Effector CD4-positive, alpha-beta T cell (primary cell): ENCODE data around the gene THAP4.

ENCODE experiments used
- DNase-seq: peaks from one replicate; pipeline ENCODE4 v3.0.0-alpha.2; 2020

The THAP4 gene

GRCh38 chr2:241545523-241546473, 91.2 kb downstream of the THAP4 start:
- DNase-seq = no peak

DNA sequence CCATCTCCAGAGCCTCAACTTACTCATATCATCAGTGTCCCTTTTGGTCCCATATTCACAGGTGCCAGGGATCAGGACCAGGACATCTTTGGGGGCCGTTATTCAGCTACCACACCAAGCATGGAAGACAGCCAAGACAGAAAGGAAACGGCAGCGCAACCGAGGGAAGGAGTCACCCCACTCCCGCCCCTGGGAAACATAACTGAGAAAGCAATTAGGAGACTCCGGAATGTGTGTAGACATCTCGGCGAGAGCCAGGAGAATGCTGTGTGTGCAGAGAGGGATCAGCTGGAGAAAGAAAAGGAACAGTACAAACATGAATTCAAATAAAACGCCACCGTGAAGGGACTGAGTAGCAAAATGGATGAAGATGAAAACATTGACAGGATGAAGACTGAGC, 91.9 kb downstream of the THAP4 start:
- no peak for DNase-seq

DNA sequence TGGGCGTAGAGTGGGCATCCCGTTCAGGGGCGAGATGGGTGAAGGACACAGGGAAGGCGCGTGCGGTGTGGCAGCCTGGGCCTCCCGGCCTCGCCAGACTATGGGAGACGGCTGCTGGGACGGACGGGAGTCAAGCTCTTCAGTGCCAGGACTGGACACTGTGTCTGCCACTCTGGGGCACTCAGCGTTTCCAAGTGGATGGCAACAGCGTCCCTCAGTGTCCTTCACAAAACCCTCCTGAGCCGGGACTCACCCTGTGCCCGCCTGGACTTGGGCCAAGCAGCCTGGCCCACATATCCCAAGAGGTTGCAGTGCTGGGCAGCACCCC, 94.7 kb downstream of the THAP4 start:
- DNase-seq = no peak

GRCh38 chr2:241541564-241542277, 95.2 kb downstream of the THAP4 start:
- DNase-seq = no peak

DNA sequence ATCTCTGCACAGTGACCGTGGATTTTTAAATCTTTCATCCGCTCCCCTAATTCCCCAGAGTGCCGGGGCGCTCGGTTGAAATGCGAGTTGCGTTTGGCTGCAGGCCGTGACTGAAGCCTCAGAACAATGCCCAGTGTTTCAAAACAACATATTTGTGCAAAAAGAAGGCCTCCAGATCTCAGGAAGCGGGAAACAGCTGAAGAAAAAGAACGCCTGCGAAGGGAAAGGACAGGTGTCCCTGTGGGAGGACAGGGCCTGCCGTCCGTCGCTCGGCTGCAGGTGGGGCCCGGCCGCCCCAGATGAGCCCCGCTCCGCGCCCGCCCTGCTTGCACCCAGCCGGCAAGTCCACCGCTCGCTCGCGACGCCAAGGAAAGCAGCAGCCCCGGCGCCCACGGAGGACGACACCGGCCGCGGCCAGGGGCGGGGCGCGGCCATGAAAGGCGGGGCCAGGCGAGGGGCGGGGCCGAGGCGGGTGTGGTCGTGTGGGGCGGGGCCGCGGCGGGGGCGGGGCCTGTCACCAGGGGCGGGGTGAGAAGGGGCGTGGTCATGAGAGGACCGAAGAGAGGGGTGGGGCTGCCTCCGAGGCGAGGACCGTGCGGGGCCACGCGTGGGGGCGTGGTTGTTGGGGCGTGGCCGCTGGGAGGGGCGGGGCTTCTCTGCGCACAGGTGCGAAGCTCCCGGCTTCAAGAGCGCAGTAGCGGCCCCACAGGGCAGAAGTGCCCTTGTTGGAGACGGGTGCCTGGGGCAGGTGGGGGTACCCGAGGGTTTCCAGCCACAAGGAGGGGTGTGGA, 96.0 kb downstream of the THAP4 start:
- peak; percentile 22 for DNase-seq

GRCh38 chr2:241540401-241540770, 96.6 kb downstream of the THAP4 start:
- DNase-seq = no peak

DNA sequence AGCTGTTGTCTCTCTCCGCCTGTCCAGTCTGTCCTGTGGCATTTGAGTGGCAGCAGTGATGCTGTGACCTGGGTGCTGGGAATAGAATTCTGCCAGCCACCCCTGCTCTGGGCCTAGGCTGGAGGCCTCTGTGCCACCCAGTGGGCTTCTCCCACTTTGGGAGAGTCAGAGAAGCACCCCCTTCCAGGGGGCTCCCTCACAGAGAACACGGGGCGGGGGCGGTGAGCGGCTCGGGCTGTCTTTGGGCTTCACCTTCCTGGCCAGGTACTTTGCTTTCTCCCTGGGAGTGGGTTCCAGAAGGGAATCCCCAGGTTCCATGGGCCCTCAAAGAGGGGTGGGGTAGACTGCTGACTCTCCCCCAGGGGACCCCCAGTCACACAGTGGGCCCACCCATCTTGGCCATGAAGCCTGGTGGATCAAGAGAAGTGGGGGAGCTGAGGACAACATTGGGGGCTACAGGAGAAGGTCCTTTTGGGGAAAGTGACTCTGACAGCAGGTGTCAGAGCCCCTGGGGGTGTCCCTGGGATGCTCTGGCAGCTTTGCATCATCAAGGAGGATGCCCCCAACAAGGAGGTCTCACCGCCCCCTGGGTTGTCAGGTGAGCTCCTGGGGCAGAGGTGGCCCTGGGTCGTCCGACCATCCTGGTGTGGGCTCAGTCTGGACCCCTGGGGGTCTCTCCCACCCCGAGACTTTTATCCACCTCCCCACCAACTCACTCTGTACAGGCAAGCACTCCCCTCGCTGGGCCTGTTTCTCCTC, 97.2 kb downstream of the THAP4 start:
- DNase-seq = no peak

DNA sequence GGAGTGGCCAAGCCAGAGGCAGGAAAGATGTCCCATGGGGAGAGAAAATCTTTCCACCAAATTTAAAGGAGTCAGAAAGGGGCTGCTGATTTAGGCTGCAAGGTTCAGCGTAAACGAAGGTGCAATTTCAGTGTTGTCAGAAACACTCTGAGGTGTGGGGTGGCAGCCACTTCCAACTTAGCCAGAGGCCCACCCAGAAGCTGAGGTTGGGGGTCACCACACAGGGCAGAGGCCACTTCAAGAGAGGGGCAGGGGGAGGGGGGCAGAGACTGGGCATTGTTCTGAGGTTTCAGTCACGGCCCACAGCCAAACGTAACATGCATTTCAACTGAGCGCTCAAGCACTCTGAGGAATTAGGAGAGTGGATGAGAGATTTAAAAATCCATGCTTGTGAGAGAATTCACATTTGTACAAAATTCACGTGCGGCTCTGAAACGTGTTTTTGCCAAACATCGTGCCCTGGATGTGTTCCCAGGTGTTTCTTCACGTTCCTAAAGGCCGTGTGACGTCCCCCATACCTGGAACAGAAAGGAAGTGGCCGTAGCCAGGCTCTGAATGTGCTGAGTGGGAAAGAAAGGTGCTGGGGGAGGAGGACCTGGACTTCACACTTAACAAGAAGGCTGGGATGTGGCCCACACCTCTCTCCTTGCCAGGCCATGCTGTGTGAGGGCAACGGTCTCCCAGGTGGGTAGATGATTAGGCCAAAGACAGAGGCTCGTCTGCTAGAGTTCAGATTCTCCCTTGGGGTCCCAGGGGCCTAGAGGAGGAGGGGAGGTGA, 97.9 kb downstream of the THAP4 start:
- DNase-seq = no peak

DNA sequence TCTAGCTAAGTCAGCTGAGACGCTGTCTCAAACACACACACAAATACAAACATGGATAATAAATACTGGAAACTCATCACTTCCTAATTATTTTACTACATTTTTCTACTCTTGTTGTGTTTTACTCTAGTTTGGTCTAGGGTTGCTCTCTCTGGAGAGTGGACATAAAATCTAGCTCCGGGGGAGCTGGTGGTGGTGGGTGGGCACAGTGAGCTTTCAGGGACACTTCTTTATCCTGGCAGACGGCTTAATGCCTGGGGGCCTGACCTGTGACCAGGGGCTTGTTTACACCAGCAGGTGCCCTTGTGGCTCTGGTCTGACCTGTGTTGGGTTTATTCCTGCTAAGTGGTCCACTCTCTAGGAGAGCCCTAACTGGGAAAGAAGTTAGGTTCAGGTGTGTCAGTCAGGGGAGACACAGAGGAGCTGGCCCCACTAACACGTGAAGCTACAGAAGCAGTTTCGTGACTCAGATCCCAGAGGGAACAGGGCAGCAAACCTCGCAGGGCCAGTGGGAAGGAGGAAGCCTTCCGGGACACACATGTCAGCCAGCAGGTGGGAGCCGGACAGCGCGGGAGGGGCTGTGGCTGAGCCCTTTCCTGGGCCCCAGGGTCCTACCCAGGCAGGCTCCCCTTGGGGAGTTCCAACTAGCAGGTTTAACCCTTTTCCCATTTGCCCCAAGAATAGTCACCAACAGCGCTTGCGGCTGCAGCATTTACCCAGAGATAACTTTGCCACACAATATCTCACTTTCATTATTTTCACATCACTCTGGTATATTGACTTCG, 100.9 kb downstream of the THAP4 start:
- DNase-seq = no peak

DNA sequence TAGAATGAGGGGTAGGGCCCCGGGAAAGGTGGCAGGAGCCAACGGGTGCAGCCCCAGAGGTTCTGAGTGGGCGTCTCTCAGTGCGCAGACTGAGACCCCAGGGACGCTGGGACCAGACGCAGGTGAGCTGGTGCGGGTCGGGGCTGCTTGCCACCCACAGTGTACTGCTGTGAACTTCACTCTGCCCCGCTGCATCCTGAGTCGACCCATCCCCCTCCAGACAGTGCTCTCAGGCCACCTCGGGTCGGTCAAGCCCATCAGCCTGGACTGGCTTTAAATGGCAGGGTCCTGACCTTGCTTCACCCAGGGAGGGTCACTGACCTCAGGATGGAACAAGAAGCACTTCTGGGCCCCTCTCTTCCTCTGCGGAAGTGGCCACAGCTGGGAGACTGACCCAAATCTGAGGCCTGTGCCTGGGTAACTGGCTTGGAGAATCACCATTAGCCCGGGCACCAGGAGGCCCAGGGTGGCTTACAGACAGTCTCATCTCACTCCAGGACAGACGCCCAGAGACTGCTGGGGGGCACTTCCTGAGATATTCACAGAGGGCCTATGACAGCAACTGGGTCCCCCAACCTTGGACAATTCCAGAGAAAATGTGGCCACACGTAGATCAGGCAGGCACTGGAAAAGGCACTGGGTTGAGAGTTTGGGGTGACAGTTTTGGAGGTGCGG, 102.1 kb downstream of the THAP4 start:
- no peak for DNase-seq
